ENCODE results near the gene PARP8.

DNA sequence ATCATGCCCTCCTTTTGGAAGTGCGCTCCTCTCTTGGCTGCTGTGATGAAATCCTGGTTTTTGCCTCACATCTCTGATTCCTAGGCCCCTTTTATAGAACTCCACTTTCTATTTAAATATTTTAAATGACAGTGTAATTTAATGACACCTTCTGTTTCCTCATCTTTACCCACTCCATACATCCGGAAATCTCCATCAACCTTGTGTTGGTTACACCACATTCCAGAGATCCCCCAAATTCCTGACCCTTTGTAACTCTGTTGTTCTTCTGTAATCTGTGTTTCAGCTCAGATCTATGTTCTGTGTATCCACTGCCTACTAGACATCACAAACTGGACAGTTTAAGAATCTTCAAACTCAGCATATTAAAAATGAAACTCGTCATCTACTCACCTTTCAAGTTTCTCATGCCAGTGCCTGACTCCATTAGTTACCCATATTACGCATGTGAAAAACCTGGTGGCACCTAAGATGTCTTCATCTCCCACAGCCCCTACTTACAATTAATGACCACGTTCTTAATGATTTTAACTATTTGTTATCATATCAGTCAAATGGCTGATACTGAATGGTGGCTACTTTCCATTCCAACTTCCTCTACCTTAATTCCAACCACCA is 25.1 kb downstream of the PARP8 start:
- TF ChIP-seq, protein P1, sequence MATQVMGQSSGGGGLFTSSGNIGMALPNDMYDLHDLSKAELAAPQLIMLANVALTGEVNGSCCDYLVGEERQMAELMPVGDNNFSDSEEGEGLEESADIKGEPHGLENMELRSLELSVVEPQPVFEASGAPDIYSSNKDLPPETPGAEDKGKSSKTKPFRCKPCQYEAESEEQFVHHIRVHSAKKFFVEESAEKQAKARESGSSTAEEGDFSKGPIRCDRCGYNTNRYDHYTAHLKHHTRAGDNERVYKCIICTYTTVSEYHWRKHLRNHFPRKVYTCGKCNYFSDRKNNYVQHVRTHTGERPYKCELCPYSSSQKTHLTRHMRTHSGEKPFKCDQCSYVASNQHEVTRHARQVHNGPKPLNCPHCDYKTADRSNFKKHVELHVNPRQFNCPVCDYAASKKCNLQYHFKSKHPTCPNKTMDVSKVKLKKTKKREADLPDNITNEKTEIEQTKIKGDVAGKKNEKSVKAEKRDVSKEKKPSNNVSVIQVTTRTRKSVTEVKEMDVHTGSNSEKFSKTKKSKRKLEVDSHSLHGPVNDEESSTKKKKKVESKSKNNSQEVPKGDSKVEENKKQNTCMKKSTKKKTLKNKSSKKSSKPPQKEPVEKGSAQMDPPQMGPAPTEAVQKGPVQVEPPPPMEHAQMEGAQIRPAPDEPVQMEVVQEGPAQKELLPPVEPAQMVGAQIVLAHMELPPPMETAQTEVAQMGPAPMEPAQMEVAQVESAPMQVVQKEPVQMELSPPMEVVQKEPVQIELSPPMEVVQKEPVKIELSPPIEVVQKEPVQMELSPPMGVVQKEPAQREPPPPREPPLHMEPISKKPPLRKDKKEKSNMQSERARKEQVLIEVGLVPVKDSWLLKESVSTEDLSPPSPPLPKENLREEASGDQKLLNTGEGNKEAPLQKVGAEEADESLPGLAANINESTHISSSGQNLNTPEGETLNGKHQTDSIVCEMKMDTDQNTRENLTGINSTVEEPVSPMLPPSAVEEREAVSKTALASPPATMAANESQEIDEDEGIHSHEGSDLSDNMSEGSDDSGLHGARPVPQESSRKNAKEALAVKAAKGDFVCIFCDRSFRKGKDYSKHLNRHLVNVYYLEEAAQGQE (IDR thresholded peaks at IDR 0.05; ENCODE audit: insufficient read depth in 1 of 2, low read depth in 2 of 2, low read length in 2 of 2) = no peak
- TF ChIP-seq POLR2AphosphoS5 (IDR thresholded peaks at IDR 0.05; ENCODE audit: low read depth, low read length) = no peak
